NB4 (cell line): ENCODE measurements around the gene KIF6.

Experiments used
- DNase-seq: peaks from one replicate; pipeline ENCODE4 v3.0.0; 2010; ENCODE audit warnings: low read depth
- H3K4me3 ChIP-seq: one replicate; pipeline ENCODE4 v1.5.1; 2011; ENCODE audit warnings: mild to moderate bottlenecking, low read depth, low read length, moderate library complexity
- MYC ChIP-seq: IDR thresholded peaks from 2 replicates; pipeline ENCODE4 v1.6.1; 2011; ENCODE audit warnings: low read depth, low read length
- POLR2A ChIP-seq: IDR thresholded peaks from 2 replicates; pipeline ENCODE4 v1.6.1; 2011; ENCODE audit warnings: mild to moderate bottlenecking; ENCODE audit not compliant: insufficient read length; ENCODE audit errors: extremely low read depth
- TF ChIP-seq, protein P1 (sequence below): IDR thresholded peaks from one replicate; pipeline ENCODE4 v1.5.1; 2012; ENCODE audit warnings: low read depth, low read length
- TF ChIP-seq, protein P2 (sequence below): IDR thresholded peaks from 2 replicates; pipeline ENCODE4 v1.6.1; 2011; ENCODE audit warnings: low read depth, low read length

KIF6 gene

DNA sequence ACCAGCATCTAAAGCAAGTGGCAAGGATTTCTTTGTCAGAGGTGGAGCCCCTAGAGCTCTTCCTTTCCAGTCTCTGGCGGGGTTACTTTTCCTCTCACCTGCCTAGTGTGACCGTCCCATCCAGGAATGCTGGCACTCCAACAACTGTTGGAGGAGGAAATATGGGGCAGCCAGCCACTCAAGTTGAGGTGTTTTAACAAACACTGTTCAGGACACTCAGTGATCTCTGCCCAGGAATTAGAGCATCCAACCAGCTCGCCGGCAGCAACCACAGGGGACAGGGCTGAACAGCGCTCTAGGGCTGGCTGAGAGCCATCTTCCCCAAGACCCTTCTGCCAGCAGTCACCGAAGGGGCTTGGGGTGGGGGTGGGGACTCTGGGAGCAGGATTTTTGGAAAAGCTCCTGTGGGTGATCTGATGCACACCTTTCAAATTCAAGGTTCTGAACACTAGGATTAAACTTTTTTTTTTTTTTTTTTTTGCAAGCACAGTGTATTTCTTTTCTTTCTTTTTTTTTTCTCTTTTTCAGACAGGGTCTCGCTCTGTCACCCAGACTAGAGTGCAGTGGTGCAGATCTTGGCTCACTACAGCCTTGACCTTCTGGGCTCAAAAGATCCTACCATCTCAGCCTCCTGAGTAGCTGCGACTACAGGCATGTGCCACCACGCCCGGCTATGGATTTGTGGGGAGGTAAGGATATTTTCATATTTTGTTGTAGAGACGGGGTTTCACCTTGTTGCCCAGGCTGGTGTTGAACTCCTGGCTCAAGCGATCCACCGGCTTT, 374.3 kb downstream of the KIF6 start:
- no peak overlapping the region for H3K4me3 ChIP-seq
- no peak for DNase-seq
- TF ChIP-seq, protein P1, sequence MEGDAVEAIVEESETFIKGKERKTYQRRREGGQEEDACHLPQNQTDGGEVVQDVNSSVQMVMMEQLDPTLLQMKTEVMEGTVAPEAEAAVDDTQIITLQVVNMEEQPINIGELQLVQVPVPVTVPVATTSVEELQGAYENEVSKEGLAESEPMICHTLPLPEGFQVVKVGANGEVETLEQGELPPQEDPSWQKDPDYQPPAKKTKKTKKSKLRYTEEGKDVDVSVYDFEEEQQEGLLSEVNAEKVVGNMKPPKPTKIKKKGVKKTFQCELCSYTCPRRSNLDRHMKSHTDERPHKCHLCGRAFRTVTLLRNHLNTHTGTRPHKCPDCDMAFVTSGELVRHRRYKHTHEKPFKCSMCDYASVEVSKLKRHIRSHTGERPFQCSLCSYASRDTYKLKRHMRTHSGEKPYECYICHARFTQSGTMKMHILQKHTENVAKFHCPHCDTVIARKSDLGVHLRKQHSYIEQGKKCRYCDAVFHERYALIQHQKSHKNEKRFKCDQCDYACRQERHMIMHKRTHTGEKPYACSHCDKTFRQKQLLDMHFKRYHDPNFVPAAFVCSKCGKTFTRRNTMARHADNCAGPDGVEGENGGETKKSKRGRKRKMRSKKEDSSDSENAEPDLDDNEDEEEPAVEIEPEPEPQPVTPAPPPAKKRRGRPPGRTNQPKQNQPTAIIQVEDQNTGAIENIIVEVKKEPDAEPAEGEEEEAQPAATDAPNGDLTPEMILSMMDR = no peak
- TF ChIP-seq, protein P2, sequence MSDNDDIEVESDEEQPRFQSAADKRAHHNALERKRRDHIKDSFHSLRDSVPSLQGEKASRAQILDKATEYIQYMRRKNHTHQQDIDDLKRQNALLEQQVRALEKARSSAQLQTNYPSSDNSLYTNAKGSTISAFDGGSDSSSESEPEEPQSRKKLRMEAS = no peak

DNA sequence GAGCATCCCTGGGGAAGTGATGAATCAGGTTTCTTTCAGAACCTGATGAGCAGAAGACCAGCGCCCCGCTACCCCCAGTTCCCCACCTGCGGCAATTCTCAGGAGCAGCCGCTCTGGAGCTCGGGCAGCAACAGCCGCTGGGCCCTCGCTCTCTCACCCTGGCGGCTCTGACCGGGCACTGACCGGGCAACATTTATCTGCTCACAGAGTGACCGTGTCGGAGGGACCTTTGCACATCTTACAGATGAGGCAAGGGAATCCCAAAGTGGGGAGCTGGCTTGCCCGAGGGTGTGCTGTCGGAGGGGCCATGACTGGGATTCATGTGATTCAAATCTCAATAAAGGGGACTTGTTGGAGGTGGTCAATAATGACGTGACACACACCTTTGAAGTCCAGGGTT, 376.5 kb downstream of the KIF6 start:
- no peak overlapping the region for H3K4me3 ChIP-seq
- TF ChIP-seq, protein P1 = no peak
- TF ChIP-seq POLR2A (no peak), MYC (no peak)
- TF ChIP-seq, protein P2 = no peak
- no peak for DNase-seq

DNA sequence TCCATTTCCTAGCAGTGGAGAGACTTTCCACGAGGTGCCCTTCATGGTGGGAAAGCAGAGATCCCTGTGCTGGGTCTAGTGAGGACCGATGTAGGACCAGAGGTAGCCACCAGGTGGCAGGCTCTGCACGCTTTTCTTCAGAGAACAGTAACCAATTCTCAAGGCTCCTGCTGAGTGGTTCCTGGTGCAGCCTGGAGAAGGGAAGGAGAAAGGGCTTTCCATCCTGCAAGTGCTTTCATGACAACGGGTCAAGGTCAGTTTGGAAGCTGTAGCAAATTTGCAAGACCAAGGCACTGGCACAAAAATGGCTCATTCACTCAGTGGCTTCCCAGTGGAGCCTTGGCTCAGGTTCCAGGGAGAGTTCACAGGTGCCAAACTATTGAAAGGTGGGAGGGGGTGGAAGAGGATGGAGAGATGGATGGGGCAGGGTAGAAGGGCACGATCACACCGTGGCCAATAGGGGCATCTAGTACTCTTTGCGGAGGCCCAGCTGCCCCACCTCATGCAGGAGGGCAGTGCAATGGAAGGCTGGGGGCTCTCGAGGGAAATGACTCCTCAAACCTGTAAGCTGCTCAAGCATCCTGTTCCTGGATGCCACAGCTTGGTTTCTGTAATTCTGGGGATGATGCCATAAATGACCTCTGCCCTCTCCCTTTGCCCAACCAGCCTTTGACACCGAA, 377.2 kb downstream of the KIF6 start:
- DNase-seq = peak; percentile 64
- H3K4me3 ChIP-seq = no peak overlapping the region
- TF ChIP-seq, protein P1 = peak; percentile 91
- TF ChIP-seq, protein P2 = no peak

DNA sequence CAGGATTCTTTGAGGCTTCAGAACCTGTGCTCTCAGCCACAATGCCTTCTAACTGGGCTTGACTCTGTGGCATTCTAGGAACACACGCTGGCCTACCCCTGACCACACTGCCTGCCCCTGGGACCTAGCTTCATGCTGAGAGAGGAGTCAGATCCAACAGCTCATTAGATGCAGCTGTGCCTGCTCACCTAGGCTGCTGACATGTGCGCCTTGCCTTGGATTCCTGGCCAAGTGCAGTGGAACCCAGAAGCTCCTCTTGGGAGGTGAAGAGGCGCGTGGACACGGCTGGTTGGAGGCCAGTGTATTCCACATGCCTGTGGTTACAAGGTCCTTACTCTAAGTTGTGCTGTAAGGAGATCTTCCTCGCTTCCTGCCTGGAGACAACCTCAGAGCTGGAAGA, 378.0 kb downstream of the KIF6 start:
- H3K4me3 ChIP-seq = no peak overlapping the region
- TF ChIP-seq, protein P2 = no peak
- no peak for TF ChIP-seq POLR2A
- no peak for TF ChIP-seq MYC
- TF ChIP-seq, protein P1 = no peak
- no peak for DNase-seq

DNA sequence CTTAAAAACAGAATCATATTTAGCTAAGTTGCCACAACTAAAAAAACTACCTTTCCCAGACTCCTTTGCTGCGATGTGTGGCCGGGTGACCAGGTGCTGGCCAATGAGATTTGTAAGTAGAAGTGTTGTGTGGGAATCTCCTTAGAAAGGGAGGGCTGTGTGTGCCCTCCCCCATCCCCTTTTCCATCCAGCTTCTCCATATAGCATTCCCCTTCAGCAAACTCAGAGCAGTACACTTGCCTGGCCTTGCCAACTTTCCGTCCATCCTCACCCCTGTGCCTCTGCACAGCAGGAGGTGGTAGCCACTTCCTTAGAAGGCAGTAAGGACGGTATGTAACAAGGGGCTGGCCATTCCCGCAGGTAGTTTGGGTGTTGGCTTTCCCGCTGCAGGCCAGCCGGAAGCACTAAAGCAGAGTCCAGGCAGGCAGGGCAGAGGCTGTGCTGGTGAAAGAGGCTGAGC, 380.4 kb downstream of the KIF6 start:
- TF ChIP-seq, protein P1 = no peak
- no peak for TF ChIP-seq POLR2A
- TF ChIP-seq MYC = no peak
- TF ChIP-seq, protein P2 = no peak
- H3K4me3 ChIP-seq = no peak overlapping the region
- no peak for DNase-seq
